Measurements from ENCODE around the gene CARS1. TPM values are rescaled to one million over a fixed set of nuclear protein-coding genes. Genes with fewer than 3 reads are reported as not detected.

The CARS1 gene
- 101 and 117 TPM in 2 replicates for total RNA-seq

DNA sequence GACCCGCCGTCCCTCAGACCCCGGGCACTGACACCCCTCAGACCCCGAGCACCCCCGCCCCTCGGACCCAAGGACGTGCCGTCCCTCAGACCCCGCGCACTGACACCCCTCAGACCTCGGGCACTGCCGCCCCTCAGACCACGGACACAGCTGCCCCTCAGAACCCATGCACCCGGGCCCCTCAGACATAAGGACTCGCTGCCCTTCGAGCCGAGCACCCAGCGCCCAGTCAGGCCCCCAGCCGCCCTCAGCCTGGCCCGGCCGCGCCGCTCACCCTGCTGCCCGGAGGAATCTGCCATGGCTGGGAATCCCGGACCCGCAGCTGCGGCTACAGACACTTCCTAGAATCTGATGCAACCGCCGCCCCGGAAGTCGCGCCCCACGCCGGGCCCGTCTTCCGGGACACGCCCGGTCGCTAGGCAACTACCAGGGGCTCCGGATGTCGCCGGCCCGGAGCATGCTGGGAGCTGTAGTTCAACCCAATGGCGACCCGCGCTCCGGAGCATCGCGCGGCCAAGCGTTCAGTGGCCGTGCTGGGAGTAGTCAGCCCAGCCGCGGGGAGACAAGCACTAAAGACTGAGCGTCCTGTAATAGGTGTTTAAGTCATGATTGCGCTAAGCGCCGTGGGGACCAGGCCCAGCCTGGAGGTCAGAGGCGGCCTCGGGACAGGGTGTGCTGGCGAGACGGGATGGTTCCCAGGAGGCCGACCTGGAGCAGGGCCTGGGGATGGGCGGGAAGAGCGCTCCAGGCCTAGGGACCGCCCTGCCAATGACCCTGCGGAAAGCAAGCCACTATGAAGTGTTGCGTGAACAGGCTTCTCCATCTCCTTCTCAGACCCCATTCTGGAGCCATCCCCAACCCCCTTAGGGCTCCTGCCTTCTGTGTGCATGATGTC lies at the start of gene CARS1:
TSS of gene CARS1 (minus strand) at position 355 of the 895 bp plus-strand sequence. CDS start at position 299, 56 bp downstream.

DNA sequence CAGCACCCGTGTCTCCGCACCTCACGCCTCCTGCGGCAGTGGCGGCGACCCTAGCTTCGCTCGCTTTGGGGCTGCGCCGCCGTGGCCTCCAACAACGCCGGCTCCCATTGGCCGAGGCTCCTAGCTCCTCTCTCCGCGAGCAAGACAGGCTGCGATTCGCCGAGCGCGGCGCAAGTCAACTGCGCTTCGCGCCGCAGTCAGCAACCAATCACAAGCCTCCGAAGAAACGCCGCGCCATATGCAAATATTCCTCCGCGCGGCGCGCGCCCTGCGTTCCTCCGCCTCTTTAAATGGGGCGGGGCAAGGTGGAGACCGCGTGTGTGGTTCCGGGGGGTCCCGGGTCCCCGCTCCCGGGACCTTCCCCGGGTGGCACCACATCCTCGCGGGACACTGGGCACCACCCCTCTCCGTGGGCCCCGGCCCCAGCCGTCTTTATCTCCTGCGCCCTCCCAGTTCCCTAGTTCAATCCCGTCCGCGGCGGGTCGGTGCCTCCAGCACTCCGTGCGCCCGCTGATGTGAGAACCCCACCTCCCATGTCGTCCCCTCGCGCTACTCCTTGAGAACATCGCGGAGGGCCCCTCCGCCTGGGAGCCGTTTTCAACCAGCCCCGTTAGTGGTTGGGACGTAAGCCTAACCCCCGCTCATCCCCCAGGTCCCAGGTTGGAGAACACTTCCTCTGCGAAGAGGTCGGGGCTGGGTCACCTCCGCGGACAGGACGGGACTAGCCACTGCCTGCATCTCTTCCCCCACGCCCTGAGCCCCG lies 64.8 kb downstream of the CARS1 start, which contains the start of gene NAP1L4:
TSS of gene NAP1L4 (minus strand) at position 96 of the 763 bp plus-strand sequence. CDS start 13,109 bp downstream, outside the sequence.

Other genes with a start within 250 kb of the CARS1 start
- gene CDKN1C, start 171.6 kb downstream of the CARS1 start, total RNA-seq, result 40.8 and 43.8 TPM in 2 replicates
- 64.9 and 77.8 TPM in 2 replicates for gene PHLDA2, start 128.0 kb downstream of the CARS1 start, total RNA-seq
- gene NAP1L4, start 65.1 kb downstream of the CARS1 start, total RNA-seq, result 54.8 and 64.3 TPM in 2 replicates
- gene OSBPL5, start 107.9 kb upstream of the CARS1 start, total RNA-seq, result 34.3 and 43.2 TPM in 2 replicates
- gene MRGPRG, start 161.4 kb upstream of the CARS1 start, total RNA-seq, result not detected in 2 replicates
- not detected in 2 replicates for gene MRGPRE, start 175.0 kb upstream of the CARS1 start, total RNA-seq

All from myometrial cell (primary cell).